GM21619 (cell line): ENCODE measurements around the gene CMC4.

ENCODE experiments used
- ATAC-seq: cut with Tn5 transposase; IDR thresholded peaks from one replicate; pipeline ENCODE4 v1.9.1; 2021; ENCODE audit not compliant: unreplicated experiment

CMC4 gene

GRCh38 chrX:155070975-155071693, at the start of gene CMC4, which contains the start of the genes BRCC3 and MTCP1:
Gene CMC4 (minus strand): TSS chrX:155071136. CDS start chrX:155064023, 7,113 bp downstream.
Gene BRCC3 (plus strand): TSS chrX:155071508. CDS start chrX:155071528, 20 bp downstream.
Gene MTCP1 (minus strand): TSS chrX:155071136. CDS start chrX:155066010, 5,126 bp downstream.
- peak; percentile 92 for ATAC-seq

GRCh38 chrX:155115174-155115819, 44.4 kb upstream of the CMC4 start:
- no peak for ATAC-seq

- no peak for ATAC-seq
Measured at GRCh38 chrX:155113097-155113496, 42.2 kb upstream of the CMC4 start.

GRCh38 chrX:155112171-155112570, 41.2 kb upstream of the CMC4 start:
- ATAC-seq: no peak

- ATAC-seq: no peak
Measured at GRCh38 chrX:155108427-155108826, 37.5 kb upstream of the CMC4 start.

- no peak for ATAC-seq
Measured at GRCh38 chrX:155105919-155106318, 35.0 kb upstream of the CMC4 start.

- no peak for ATAC-seq
Measured at GRCh38 chrX:155094468-155095061, 23.6 kb upstream of the CMC4 start.

GRCh38 chrX:155086961-155087735, 16.2 kb upstream of the CMC4 start:
- ATAC-seq: no peak

- no peak for ATAC-seq
Measured at GRCh38 chrX:155086202-155086840, 15.4 kb upstream of the CMC4 start.

- no peak for ATAC-seq
Measured at GRCh38 chrX:155071694-155072280, 851 bp upstream of the CMC4 start.

- peak; percentile 27 for ATAC-seq
Measured at GRCh38 chrX:155070663-155070974, 317 bp downstream of the CMC4 start.

GRCh38 chrX:155070038-155070437, 898 bp downstream of the CMC4 start:
- ATAC-seq: no peak

- ATAC-seq: no peak
Measured at GRCh38 chrX:155069414-155069813, 1.5 kb downstream of the CMC4 start.

GRCh38 chrX:155068165-155068564, 2.8 kb downstream of the CMC4 start:
- no peak for ATAC-seq

GRCh38 chrX:155065035-155065734, 5.8 kb downstream of the CMC4 start:
- no peak for ATAC-seq

GRCh38 chrX:155061760-155062159, 9.2 kb downstream of the CMC4 start:
- ATAC-seq: no peak

- peak; percentile 79 for ATAC-seq
Measured at GRCh38 chrX:155056877-155057792, 13.8 kb downstream of the CMC4 start.

- ATAC-seq: no peak
Measured at GRCh38 chrX:155056471-155056870, 14.5 kb downstream of the CMC4 start.

- no peak for ATAC-seq
Measured at GRCh38 chrX:155055494-155055893, 15.4 kb downstream of the CMC4 start.
